ENCODE measurements around the gene TENM4. TPM values are rescaled to one million over a fixed set of nuclear protein-coding genes. Genes with fewer than 3 reads are reported as not detected.

TENM4 gene
- total and polyA plus RNA-seq, 2 of the 13 experiments (the other 11 are each of a cell fraction or from before 2014, with no cell fraction given), result not detected

DNA sequence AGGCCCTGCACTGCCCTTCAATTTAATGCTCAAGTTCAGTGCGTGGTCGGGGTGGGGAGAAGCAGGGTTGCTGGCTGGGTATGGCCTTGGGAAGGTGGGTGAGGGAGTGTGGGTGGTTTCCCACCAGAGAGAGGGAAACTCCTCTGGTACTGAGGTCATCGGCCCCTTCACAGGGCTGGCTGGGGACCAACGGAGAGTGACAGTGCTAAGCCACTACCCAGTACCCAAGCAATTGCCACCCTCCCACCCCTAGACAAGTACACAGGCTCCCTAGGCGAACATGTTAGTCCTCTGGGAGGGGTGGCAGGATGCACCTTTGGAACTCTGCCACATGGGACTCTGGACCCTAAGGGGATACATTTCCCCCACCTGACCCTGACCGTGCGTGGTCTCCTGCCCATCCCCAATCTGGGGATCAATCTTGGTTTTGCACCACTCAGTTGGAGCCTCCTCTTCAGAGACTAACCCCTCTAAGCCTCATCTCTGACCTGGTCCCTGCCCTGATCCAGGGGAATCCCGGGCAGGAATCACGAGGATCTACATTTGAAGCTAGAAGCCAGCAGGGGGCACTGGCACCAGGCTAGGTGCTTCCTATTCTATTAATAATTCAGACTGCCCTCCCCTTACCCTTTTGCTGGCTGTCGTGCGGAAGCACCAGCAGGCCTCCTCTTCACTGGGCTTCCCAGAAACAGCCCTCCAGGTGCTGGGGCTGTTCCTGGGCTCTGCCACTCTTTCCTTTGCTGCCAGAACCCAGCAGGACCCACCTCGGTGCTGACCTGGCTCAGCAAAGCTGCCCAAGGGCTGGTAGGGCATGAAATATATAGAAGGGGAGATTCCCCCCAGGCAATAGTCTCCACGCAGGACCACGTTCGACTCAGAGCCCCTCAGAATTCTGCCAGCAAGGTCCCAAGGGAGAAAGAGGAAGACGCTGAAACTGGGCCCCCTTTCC, 377.7 kb downstream of the TENM4 start:
- Histone ChIP-seq H3K79me2 (ENCODE audit: insufficient read depth, low read length) (no peaks in the 10 kb centered on the region), H3K4me3 (replicated peaks in 1 of 3; ENCODE audit: insufficient read depth in 1 of 3, low read depth in 2 of 3, low read length in 3 of 3) (no peak overlapping the region), H4K20me1 (ENCODE audit: insufficient read depth, low read length) (no peaks in the 10 kb centered on the region), H3K27me3 (ENCODE audit: control insufficient read depth in 1 of 2, insufficient read depth in 2 of 2, low read length in 2 of 2) (0 out of 5 replicates have a peak, but pooled peaks cover 0 to 4% of the 10 kb centered on the region in 2 experiments), H3K27ac (ENCODE audit: extremely low read length, insufficient read depth, low read length) (no peak overlapping the region), H3K9me3 (ENCODE audit: low read length) (no peaks in the 10 kb centered on the region), H3K9ac (ENCODE audit: insufficient read depth, low read depth, low read length) (no peak overlapping the region), H3K4me1 (ENCODE audit: insufficient read depth, low read length) (no peaks in the 10 kb centered on the region), H2AFZ (ENCODE audit: low read length) (no peak overlapping the region), H3K36me3 (replicated peaks in 1 of 2; ENCODE audit: control insufficient read depth in 1 of 2, insufficient read depth in 2 of 2, low read length in 2 of 2) (no peaks in the 10 kb centered on the region), H3K4me2 (ENCODE audit: low read depth, low read length) (no peak overlapping the region; the same call in 1 of the 2 replicates)
- ATAC-seq, result peak; percentile 88
- 13% methylated on average over 13 of the region's 16 CpGs for WGBS (ENCODE audit: low lambda C conversion rate)
- intact Hi-C loops (cut with micrococcal nuclease; ENCODE audit: unreplicated experiment), result loop anchor here (1.0 kb wide), 1 partner anchor 37 kb away; no protein-coding TSS in a partner anchor
- BruUV-seq (replicated peaks), result no TSS peak
- CTCF ChIA-PET (ENCODE audit: low intra/inter-chr PET ratio, low total read pairs), result interaction anchor here (1.3 kb wide), 1 partner anchor 37 kb away, joined by 6 read pairs; no protein-coding TSS in a partner anchor
- TF ChIP-seq BHLHE40 (IDR thresholded peaks at IDR 0.05; ENCODE audit: low read length), result no peak
- TF ChIP-seq STAG1 (CRISPR knock-in tag; IDR thresholded peaks at IDR 0.05), result peak; percentile 36
- no peak for TF ChIP-seq SMARCE1 (IDR thresholded peaks at IDR 0.05; ENCODE audit: borderline replicate concordance)
- no peak for TF ChIP-seq ZNF660 (CRISPR knock-in tag; IDR thresholded peaks at IDR 0.05; ENCODE audit: borderline replicate concordance, low read depth)
- TF ChIP-seq NR2F1 (CRISPR knock-in tag; IDR thresholded peaks at IDR 0.05), result no peak
- TF ChIP-seq, protein P1, sequence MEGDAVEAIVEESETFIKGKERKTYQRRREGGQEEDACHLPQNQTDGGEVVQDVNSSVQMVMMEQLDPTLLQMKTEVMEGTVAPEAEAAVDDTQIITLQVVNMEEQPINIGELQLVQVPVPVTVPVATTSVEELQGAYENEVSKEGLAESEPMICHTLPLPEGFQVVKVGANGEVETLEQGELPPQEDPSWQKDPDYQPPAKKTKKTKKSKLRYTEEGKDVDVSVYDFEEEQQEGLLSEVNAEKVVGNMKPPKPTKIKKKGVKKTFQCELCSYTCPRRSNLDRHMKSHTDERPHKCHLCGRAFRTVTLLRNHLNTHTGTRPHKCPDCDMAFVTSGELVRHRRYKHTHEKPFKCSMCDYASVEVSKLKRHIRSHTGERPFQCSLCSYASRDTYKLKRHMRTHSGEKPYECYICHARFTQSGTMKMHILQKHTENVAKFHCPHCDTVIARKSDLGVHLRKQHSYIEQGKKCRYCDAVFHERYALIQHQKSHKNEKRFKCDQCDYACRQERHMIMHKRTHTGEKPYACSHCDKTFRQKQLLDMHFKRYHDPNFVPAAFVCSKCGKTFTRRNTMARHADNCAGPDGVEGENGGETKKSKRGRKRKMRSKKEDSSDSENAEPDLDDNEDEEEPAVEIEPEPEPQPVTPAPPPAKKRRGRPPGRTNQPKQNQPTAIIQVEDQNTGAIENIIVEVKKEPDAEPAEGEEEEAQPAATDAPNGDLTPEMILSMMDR (CRISPR knock-in tag; IDR thresholded peaks at IDR 0.05), result peak; percentile 57
- no peak for TF ChIP-seq ZNF232 (CRISPR knock-in tag; IDR thresholded peaks at IDR 0.05; ENCODE audit: borderline replicate concordance)
- TF ChIP-seq ZBTB3 (CRISPR knock-in tag; IDR thresholded peaks at IDR 0.05; ENCODE audit: borderline replicate concordance, low read depth), result no peak
- no peak for FAIRE-seq
- in situ Hi-C loops (cut with HindIII; ENCODE audit: extremely low pct_ligation_motif_present, low pct_unique_long_range_greater_than_20kb), result no loop called here
- DNase-seq (ENCODE audit: low spot score), result peak; percentile 18
- POLR2A ChIA-PET, result no interaction called here

All from HepG2 (cell line).